Measurements from ENCODE around the gene VEGFB.

DNA sequence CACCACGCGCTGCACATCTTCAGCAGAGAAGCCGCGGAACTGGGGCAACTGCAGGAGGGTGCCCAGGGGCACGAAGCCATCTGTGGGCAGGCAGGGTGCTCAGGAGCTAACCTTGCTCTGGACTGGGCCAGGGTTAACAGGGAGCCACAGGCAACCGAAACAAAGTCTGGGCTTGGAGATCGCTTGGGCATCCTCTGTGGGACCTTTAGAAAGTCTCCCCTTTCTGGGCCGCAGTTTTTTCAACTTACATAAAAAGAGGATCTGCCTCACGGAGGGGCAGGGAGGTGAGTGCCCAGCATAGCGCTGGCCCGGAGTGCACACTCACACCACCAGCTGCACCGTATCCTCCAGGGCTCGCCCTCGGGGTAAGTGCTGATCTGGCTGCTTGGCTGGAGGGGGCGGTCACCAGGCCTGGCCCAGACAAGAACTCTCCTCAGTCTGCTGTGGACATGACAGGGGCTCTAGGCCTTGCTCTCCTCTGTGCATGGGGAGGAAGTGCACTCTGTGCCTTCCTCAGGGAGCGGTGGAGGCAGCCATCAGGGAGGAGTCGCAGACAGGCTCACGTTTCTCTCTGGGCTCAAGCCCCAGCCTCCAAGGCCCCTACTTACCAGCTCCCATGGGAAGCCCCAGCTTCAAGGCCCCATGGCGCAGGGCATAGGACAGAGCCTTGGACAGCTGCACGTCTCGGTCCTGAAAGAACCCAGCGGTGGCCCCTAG, 9.3 kb upstream of the VEGFB start:
- TF ChIP-seq, protein P1, sequence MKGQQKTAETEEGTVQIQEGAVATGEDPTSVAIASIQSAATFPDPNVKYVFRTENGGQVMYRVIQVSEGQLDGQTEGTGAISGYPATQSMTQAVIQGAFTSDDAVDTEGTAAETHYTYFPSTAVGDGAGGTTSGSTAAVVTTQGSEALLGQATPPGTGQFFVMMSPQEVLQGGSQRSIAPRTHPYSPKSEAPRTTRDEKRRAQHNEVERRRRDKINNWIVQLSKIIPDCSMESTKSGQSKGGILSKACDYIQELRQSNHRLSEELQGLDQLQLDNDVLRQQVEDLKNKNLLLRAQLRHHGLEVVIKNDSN (IDR thresholded peaks at IDR 0.05) = no peak
- TF ChIP-seq NFIC (IDR thresholded peaks at IDR 0.05) (no peak), EP300 (IDR thresholded peaks at IDR 0.05; ENCODE audit: borderline replicate concordance) (no peak), TAF1 (IDR thresholded peaks at IDR 0.05; ENCODE audit: low read depth) (no peak), YY1 (IDR thresholded peaks at IDR 0.05; ENCODE audit: low read depth) (no peak), FOXM1 (IDR thresholded peaks at IDR 0.05; ENCODE audit: borderline replicate concordance, low read depth) (no peak), RAD21 (IDR thresholded peaks at IDR 0.05; ENCODE audit: low read depth) (no peak), TEAD4 (IDR thresholded peaks at IDR 0.05) (no peak), CEBPB (IDR thresholded peaks at IDR 0.05) (no peak), CREB1 (IDR thresholded peaks at IDR 0.05; ENCODE audit: low read depth) (no peak), ZBTB7A (IDR thresholded peaks at IDR 0.05; ENCODE audit: low read depth) (no peak), EGR1 (IDR thresholded peaks at IDR 0.05) (no peak)
- TF ChIP-seq, protein P2, sequence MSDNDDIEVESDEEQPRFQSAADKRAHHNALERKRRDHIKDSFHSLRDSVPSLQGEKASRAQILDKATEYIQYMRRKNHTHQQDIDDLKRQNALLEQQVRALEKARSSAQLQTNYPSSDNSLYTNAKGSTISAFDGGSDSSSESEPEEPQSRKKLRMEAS (IDR thresholded peaks at IDR 0.05) = no peak
- TF ChIP-seq, protein P3, sequence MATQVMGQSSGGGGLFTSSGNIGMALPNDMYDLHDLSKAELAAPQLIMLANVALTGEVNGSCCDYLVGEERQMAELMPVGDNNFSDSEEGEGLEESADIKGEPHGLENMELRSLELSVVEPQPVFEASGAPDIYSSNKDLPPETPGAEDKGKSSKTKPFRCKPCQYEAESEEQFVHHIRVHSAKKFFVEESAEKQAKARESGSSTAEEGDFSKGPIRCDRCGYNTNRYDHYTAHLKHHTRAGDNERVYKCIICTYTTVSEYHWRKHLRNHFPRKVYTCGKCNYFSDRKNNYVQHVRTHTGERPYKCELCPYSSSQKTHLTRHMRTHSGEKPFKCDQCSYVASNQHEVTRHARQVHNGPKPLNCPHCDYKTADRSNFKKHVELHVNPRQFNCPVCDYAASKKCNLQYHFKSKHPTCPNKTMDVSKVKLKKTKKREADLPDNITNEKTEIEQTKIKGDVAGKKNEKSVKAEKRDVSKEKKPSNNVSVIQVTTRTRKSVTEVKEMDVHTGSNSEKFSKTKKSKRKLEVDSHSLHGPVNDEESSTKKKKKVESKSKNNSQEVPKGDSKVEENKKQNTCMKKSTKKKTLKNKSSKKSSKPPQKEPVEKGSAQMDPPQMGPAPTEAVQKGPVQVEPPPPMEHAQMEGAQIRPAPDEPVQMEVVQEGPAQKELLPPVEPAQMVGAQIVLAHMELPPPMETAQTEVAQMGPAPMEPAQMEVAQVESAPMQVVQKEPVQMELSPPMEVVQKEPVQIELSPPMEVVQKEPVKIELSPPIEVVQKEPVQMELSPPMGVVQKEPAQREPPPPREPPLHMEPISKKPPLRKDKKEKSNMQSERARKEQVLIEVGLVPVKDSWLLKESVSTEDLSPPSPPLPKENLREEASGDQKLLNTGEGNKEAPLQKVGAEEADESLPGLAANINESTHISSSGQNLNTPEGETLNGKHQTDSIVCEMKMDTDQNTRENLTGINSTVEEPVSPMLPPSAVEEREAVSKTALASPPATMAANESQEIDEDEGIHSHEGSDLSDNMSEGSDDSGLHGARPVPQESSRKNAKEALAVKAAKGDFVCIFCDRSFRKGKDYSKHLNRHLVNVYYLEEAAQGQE (IDR thresholded peaks at IDR 0.05; ENCODE audit: low read depth) = no peak
